DND-41 (cell line): ENCODE measurements around the gene URB2.
A peak's percentile ranks its signal among the peaks of the same experiment; 100 is the strongest.

ENCODE experiments used
- ATAC-seq: fragments of 200-7000 bp; cut with Tn5 transposase; 3 replicates; pipeline ENCODE4 v1.9.1; 2021; ENCODE audit warnings: low read depth; ENCODE audit not compliant: insufficient read depth
- DNase-seq: peaks from one replicate; pipeline ENCODE4 v3.0.0-alpha.2; 2020
- H2AFZ ChIP-seq: 2 replicates; pipeline ENCODE4 v1.6.0; 2012; ENCODE audit warnings: low read depth, low read length
- H3K27ac ChIP-seq: 2 replicates; pipeline ENCODE4 v1.5.1; 2012; ENCODE audit warnings: low read length, inconsistent platforms
- H3K27me3 ChIP-seq: fragments of 200-600 bp; sonication (generic); 2 replicates; pipeline ENCODE4 v1.6.0; 2012; ENCODE audit warnings: low read length, mild to moderate bottlenecking, inconsistent platforms; ENCODE audit not compliant: insufficient read depth, poor library complexity
- H3K36me3 ChIP-seq: 2 replicates; pipeline ENCODE4 v1.5.1; 2012; ENCODE audit warnings: low read length, inconsistent platforms; ENCODE audit not compliant: insufficient read depth
- H3K4me1 ChIP-seq: 2 replicates; pipeline ENCODE4 v1.5.1; 2012; ENCODE audit warnings: mild to moderate bottlenecking, low read length; ENCODE audit not compliant: insufficient read depth
- H3K4me2 ChIP-seq: 2 replicates; pipeline ENCODE4 v1.6.0; 2012; ENCODE audit warnings: mild to moderate bottlenecking, moderate library complexity, low read length, inconsistent platforms; ENCODE audit not compliant: insufficient read depth
- H3K4me3 ChIP-seq, 2 experiments: fragments of 200-600 bp in 1 of 2; shearing (Covaris generic) in 1 of 2; 2 replicates each; pipeline ENCODE4 v1.5.1; 2012 to 2016; ENCODE audit warnings: inconsistent platforms in 2 of 2, low read length in 2 of 2, mild to moderate bottlenecking in 2 of 2, low read depth in 1 of 2, moderate library complexity in 1 of 2
- H3K79me2 ChIP-seq: 2 replicates; pipeline ENCODE4 v1.6.0; 2012; ENCODE audit warnings: low read length, inconsistent platforms; ENCODE audit not compliant: insufficient read depth
- H3K9ac ChIP-seq: 2 replicates; pipeline ENCODE4 v1.6.0; 2012; ENCODE audit warnings: low read depth, mild to moderate bottlenecking, inconsistent platforms, low read length, moderate library complexity
- H3K9me3 ChIP-seq: 2 replicates; pipeline ENCODE4 v1.5.1; 2012; ENCODE audit warnings: low read length, moderate library complexity, mild to moderate bottlenecking, inconsistent platforms; ENCODE audit not compliant: insufficient read depth, severe bottlenecking
- H4K20me1 ChIP-seq: 2 replicates; pipeline ENCODE4 v1.6.0; 2012; ENCODE audit warnings: low read length; ENCODE audit not compliant: insufficient read depth
- EZH2 ChIP-seq: IDR thresholded peaks from 3 replicates; pipeline ENCODE4 v1.6.1; 2012; ENCODE audit warnings: borderline replicate concordance, low read depth, mild to moderate bottlenecking, moderate library complexity, low read length, inconsistent platforms; ENCODE audit not compliant: severe bottlenecking
- TF ChIP-seq, protein P1 (sequence below): IDR thresholded peaks from 2 replicates; pipeline ENCODE4 v1.5.1; 2012; ENCODE audit warnings: borderline replicate concordance, low read length, moderate library complexity, mild to moderate bottlenecking; ENCODE audit not compliant: poor library complexity, severe bottlenecking; ENCODE audit errors: extremely low read depth

The URB2 gene

DNA sequence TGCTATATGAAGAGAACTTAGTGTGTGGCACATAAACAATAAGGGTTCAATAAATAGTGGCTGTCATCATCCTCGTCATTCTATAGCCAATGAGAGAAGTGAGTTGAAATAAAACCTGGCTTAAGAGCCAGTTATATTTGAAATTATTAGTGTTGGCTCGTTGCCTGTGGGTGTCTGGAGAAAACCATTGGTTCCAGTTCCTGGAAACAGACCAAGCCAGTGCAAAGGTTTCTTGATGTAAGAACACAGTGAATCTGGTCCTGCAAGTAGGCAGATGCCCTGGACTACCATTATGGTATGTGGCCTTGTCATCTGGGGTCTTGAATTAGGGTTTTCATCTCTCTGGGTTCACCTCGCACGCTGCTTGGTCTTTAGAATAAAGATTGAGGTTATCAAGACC is 43.3 kb downstream of the URB2 start:
- Histone ChIP-seq H3K4me3 (no peak overlapping the region), H3K4me1 (peaks cover 31% of the 10 kb centered on the region), H3K27me3 (no peaks in the 10 kb centered on the region), H2AFZ (no peak overlapping the region), H3K9ac (no peak overlapping the region), H3K4me2 (no peak overlapping the region), H3K36me3 (no peaks in the 10 kb centered on the region), H3K9me3 (no peaks in the 10 kb centered on the region), H4K20me1 (no peaks in the 10 kb centered on the region), H3K79me2 (no peaks in the 10 kb centered on the region), H3K27ac (no peak overlapping the region)
- no peak for TF ChIP-seq EZH2
- TF ChIP-seq, protein P1, sequence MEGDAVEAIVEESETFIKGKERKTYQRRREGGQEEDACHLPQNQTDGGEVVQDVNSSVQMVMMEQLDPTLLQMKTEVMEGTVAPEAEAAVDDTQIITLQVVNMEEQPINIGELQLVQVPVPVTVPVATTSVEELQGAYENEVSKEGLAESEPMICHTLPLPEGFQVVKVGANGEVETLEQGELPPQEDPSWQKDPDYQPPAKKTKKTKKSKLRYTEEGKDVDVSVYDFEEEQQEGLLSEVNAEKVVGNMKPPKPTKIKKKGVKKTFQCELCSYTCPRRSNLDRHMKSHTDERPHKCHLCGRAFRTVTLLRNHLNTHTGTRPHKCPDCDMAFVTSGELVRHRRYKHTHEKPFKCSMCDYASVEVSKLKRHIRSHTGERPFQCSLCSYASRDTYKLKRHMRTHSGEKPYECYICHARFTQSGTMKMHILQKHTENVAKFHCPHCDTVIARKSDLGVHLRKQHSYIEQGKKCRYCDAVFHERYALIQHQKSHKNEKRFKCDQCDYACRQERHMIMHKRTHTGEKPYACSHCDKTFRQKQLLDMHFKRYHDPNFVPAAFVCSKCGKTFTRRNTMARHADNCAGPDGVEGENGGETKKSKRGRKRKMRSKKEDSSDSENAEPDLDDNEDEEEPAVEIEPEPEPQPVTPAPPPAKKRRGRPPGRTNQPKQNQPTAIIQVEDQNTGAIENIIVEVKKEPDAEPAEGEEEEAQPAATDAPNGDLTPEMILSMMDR, result no peak
- DNase-seq (no peak), ATAC-seq (no peak)

DNA sequence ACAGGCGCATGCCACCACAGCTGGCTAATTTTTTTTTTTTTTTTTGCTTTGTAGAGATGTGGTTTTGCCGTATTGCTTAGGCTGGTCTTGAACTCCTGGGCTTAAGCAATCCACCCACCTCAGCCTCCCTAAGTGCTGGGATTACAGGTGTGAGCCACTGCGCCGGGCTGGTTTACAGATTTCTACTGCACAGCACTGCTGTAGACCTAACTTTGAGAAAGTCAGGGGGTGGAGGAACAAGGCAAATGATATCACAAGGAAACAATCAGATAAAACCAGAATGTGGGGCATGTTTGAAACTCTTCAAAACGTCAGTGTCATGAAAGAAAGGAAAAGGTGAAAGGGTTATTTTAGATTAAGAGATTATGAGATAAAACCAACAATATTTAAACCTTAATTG is 45.3 kb downstream of the URB2 start:
- H2AFZ ChIP-seq, result no peak overlapping the region
- H3K4me1 ChIP-seq, result peaks cover 32% of the 10 kb centered on the region
- H3K36me3 ChIP-seq, result no peaks in the 10 kb centered on the region
- no peak overlapping the region for H3K27ac ChIP-seq
- ATAC-seq, result 0 out of 3 replicates have a peak, but pooled peaks have one; percentile 12
- no peak for DNase-seq
- no peak overlapping the region for H3K4me3 ChIP-seq
- H3K4me2 ChIP-seq, result no peak overlapping the region
- no peak overlapping the region for H3K9ac ChIP-seq
- H3K79me2 ChIP-seq, result no peaks in the 10 kb centered on the region
- TF ChIP-seq, protein P1, result no peak
- no peak for TF ChIP-seq EZH2
- no peaks in the 10 kb centered on the region for H3K27me3 ChIP-seq
- no peaks in the 10 kb centered on the region for H4K20me1 ChIP-seq
- no peaks in the 10 kb centered on the region for H3K9me3 ChIP-seq

DNA sequence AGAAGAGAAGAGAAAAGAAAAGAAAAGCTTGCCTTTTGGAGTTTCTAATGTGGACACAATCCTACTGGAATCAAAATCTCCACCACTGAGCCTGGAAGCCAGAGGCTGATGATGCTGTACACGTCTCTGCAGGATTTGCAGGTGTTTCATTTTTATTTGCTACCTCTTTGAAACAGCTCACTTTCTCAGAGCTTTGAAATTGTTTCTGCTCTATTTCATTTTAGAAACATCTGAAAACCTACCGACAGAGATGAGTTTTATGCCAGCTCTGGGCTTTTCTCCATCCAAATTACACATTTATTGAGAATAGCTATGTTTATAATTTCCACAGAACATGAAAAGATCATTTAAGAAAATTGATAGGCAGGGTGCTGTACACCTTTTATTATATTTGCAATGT is 46.2 kb downstream of the URB2 start:
- DNase-seq, result no peak
- H3K27me3 ChIP-seq, result no peaks in the 10 kb centered on the region
- H3K79me2 ChIP-seq, result no peaks in the 10 kb centered on the region
- H2AFZ ChIP-seq, result no peak overlapping the region
- no peak overlapping the region for H3K4me2 ChIP-seq
- H3K27ac ChIP-seq, result no peak overlapping the region; the same call in 1 of the 2 replicates
- no peak for ATAC-seq
- H3K4me1 ChIP-seq, result peaks cover 27% of the 10 kb centered on the region
- no peaks in the 10 kb centered on the region for H3K9me3 ChIP-seq
- TF ChIP-seq EZH2, result no peak
- TF ChIP-seq, protein P1, result no peak
- no peaks in the 10 kb centered on the region for H3K36me3 ChIP-seq
- no peaks in the 10 kb centered on the region for H4K20me1 ChIP-seq
- no peak overlapping the region for H3K4me3 ChIP-seq
- H3K9ac ChIP-seq, result no peak overlapping the region

DNA sequence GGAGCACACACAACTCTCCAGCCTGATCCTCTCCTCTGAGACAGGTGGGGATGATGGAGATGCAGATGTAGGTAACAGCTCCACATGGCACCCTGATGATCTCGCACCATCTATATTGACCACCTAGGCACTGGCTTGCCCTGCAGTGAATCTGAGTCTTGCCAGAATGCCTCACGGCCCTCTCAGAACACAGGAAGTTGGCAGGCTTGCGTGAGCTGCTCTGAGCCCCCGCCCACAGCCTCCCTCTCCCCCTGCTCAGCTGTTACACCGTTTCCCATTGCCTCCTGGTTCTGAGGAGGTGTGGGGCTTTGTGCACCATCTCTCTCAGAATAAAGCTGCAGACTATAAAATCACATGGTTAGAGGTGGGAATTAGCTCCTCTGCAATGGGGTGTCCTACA is 48.0 kb downstream of the URB2 start:
- no peaks in the 10 kb centered on the region for H3K27me3 ChIP-seq
- H3K4me3 ChIP-seq, result no peak overlapping the region
- H3K79me2 ChIP-seq, result no peaks in the 10 kb centered on the region
- H3K9me3 ChIP-seq, result no peaks in the 10 kb centered on the region
- TF ChIP-seq, protein P1, result no peak
- no peak for TF ChIP-seq EZH2
- H2AFZ ChIP-seq, result peak overlapping the region; percentile 73
- DNase-seq (peak; percentile 83), ATAC-seq (peak; percentile 99)
- peaks cover 27% of the 10 kb centered on the region for H3K4me1 ChIP-seq
- peak overlapping the region; percentile 21 for H3K9ac ChIP-seq
- H4K20me1 ChIP-seq, result no peaks in the 10 kb centered on the region
- H3K36me3 ChIP-seq, result no peaks in the 10 kb centered on the region
- peak overlapping the region; percentile 37 for H3K4me2 ChIP-seq
- peak overlapping the region; percentile 83 for H3K27ac ChIP-seq
